GM12874 (cell line): ENCODE data around the gene WNT2B.

Experiments used
- CTCF ChIP-seq: IDR thresholded peaks from 2 replicates; pipeline ENCODE4 v1.5.1; 2011; ENCODE audit warnings: low read depth, mild to moderate bottlenecking, control low read depth, low read length, moderate library complexity; ENCODE audit not compliant: insufficient read depth

WNT2B gene

GRCh38 chr1:112513112-112513870 is 4.5 kb downstream of the WNT2B start:
- no peak for TF ChIP-seq CTCF

- TF ChIP-seq CTCF, result no peak
Measured at GRCh38 chr1:112514901-112515300, 6.1 kb downstream of the WNT2B start.

GRCh38 chr1:112515311-112516009 is 6.7 kb downstream of the WNT2B start:
- no peak for TF ChIP-seq CTCF

GRCh38 chr1:112516141-112516540 is 7.4 kb downstream of the WNT2B start:
- TF ChIP-seq CTCF, result no peak

GRCh38 chr1:112517231-112517630 is 8.5 kb downstream of the WNT2B start:
- TF ChIP-seq CTCF, result no peak

- TF ChIP-seq CTCF, result no peak
Measured at GRCh38 chr1:112517646-112518045, 8.9 kb downstream of the WNT2B start.

- no peak for TF ChIP-seq CTCF
Measured at GRCh38 chr1:112518186-112518585, 9.4 kb downstream of the WNT2B start.
